Natural killer cell (primary cell): ENCODE results near the gene CDH2. TPM values are rescaled to one million over a fixed set of nuclear protein-coding genes. Genes with fewer than 3 reads are reported as not detected.

ENCODE experiments used
- ATAC-seq, 3 donors: fragments of 150-1000 bp in 2 of 3; fragments of 200-7000 bp in 1 of 3; cut with Tn5 transposase; 1 replicate in 1 of 3; 2 replicates in 2 of 3; pipeline ENCODE4 v1.10.0; 2021; ENCODE audit warnings: mild to moderate bottlenecking in 2 of 3, moderate library complexity in 2 of 3
- DNase-seq, 2 donors: peaks; one replicate each; pipeline versions ENCODE4 v3.0.0 to v3.0.0-alpha.2; 2013 to 2021; ENCODE audit warnings: mixed read lengths in 1 of 2
- H3K27ac ChIP-seq: one replicate; pipeline ENCODE4 v1.5.1; 2013; ENCODE audit warnings: mild to moderate bottlenecking, low read length
- H3K27me3 ChIP-seq: one replicate; pipeline ENCODE4 v1.6.1; 2013; ENCODE audit warnings: low read length; ENCODE audit not compliant: control insufficient read depth, insufficient read depth
- H3K36me3 ChIP-seq: one replicate; pipeline ENCODE4 v1.6.1; 2013; ENCODE audit warnings: low read length; ENCODE audit not compliant: control insufficient read depth, insufficient read depth
- H3K4me1 ChIP-seq: one replicate; pipeline ENCODE4 v1.6.1; 2013; ENCODE audit warnings: low read length; ENCODE audit not compliant: control insufficient read depth, insufficient read depth
- H3K4me3 ChIP-seq: one replicate; pipeline ENCODE4 v1.5.1; 2013; ENCODE audit warnings: low read length
- H3K9me3 ChIP-seq: one replicate; pipeline ENCODE4 v1.6.1; 2013; ENCODE audit warnings: low read length; ENCODE audit not compliant: control insufficient read depth, insufficient read depth
- H3K27ac Mint-ChIP-seq, 2 donors: one replicate each; pipeline ENCODE4 v1.8.0; 2022; ENCODE audit warnings: mild to moderate bottlenecking in 2 of 2, mixed read lengths in 2 of 2, moderate library complexity in 1 of 2
- H3K27me3 Mint-ChIP-seq, 2 donors: one replicate each; pipeline ENCODE4 v1.8.0; 2022; ENCODE audit warnings: low read depth in 2 of 2, mixed read lengths in 2 of 2
- H3K36me3 Mint-ChIP-seq: one replicate; pipeline ENCODE4 v1.8.0; 2022; ENCODE audit warnings: mixed read lengths
- H3K4me1 Mint-ChIP-seq, 2 donors: one replicate each; pipeline ENCODE4 v1.8.0; 2022; ENCODE audit warnings: mixed read lengths in 2 of 2
- H3K4me3 Mint-ChIP-seq: one replicate; pipeline ENCODE4 v1.8.0; 2022; ENCODE audit warnings: mild to moderate bottlenecking, moderate library complexity, mixed read lengths
- H3K9me3 Mint-ChIP-seq, 2 donors: one replicate each; pipeline ENCODE4 v1.8.0; 2022; ENCODE audit warnings: mixed read lengths in 2 of 2
- CTCF ChIP-seq: fragments of 200-600 bp; IDR thresholded peaks from one replicate; pipeline ENCODE4 v1.8.0; 2022; ENCODE audit warnings: antibody characterized with exemption
- WGBS: methylation state at CpG from one replicate; pipeline ENCODE4 v1.1.7; 2013; ENCODE audit warnings: missing lambda C conversion rate; ENCODE audit not compliant: insufficient coverage; 5-methylcytosine and 5-hydroxymethylcytosine counted together
- intact Hi-C: fragments of 100-400 bp; cut with micrococcal nuclease; formaldehyde crosslinking; loops from one replicate; pipeline ENCODE4 v1.14.2; 2022
- total RNA-seq, 4 donors: library from RNA; stranded (reverse); fragments of 120-200 nt in 1 of 4; gene quantifications; one replicate each; pipeline versions ENCODE4 v1.2.3 to v1.2.4, GENCODE V29; 2013 to 2022

CDH2 gene
- total RNA-seq, 3 donors from 2014 or later (not counting 1 experiment from before 2014, with no cell fraction given): 0.09 to 0.35 (median 0.26) TPM

GRCh38 chr18:28115149-28115550, 61.8 kb downstream of the CDH2 start:
- intact Hi-C loops: no loop called here
- Mint-ChIP-seq H3K4me1 (no peaks in the 10 kb centered on the region), H3K27me3 (no peaks in the 10 kb centered on the region), H3K9me3 (peaks cover 0 to 4% of the 10 kb centered on the region in 2 donors), H3K27ac (no peak overlapping the region), H3K36me3 (no peaks in the 10 kb centered on the region), H3K4me3 (no peak overlapping the region)
- H3K27me3 ChIP-seq: no peaks in the 10 kb centered on the region
- 92% methylated on average over 2 of the region's 2 CpGs for WGBS
- H3K9me3 ChIP-seq: no peaks in the 10 kb centered on the region
- ATAC-seq: no peak
- no peaks in the 10 kb centered on the region for H3K4me1 ChIP-seq
- no peak overlapping the region for H3K4me3 ChIP-seq
- TF ChIP-seq CTCF: no peak
- no peak overlapping the region for H3K27ac ChIP-seq
- H3K36me3 ChIP-seq: no peaks in the 10 kb centered on the region
- no peak for DNase-seq

GRCh38 chr18:28114472-28114871, 62.5 kb downstream of the CDH2 start:
- no peak for TF ChIP-seq CTCF
- Histone ChIP-seq H3K4me1 (no peaks in the 10 kb centered on the region), H3K27me3 (no peaks in the 10 kb centered on the region), H3K4me3 (no peak overlapping the region), H3K9me3 (no peaks in the 10 kb centered on the region), H3K27ac (no peak overlapping the region), H3K36me3 (no peaks in the 10 kb centered on the region)
- H3K36me3 Mint-ChIP-seq: no peaks in the 10 kb centered on the region
- H3K27me3 Mint-ChIP-seq: no peaks in the 10 kb centered on the region
- intact Hi-C loops: no loop called here
- no peaks in the 10 kb centered on the region for H3K4me1 Mint-ChIP-seq
- no peak overlapping the region for H3K4me3 Mint-ChIP-seq
- H3K9me3 Mint-ChIP-seq: peaks cover 0 to 2% of the 10 kb centered on the region in 2 donors
- no peak overlapping the region for H3K27ac Mint-ChIP-seq
- WGBS: no CpG with 5 or more reads among the region's 3 CpGs
- DNase-seq (no peak), ATAC-seq (no peak)

GRCh38 chr18:28113271-28114029, 63.5 kb downstream of the CDH2 start:
- no peak for DNase-seq
- Histone ChIP-seq H3K4me3 (no peak overlapping the region), H3K36me3 (no peaks in the 10 kb centered on the region), H3K9me3 (no peaks in the 10 kb centered on the region), H3K4me1 (no peaks in the 10 kb centered on the region), H3K27ac (no peak overlapping the region), H3K27me3 (no peaks in the 10 kb centered on the region)
- Mint-ChIP-seq H3K4me1 (no peaks in the 10 kb centered on the region), H3K27ac (no peak overlapping the region), H3K9me3 (peaks cover 0 to 4% of the 10 kb centered on the region in 2 donors), H3K27me3 (no peaks in the 10 kb centered on the region), H3K4me3 (no peak overlapping the region), H3K36me3 (no peaks in the 10 kb centered on the region)
- TF ChIP-seq CTCF: no peak
- intact Hi-C loops: no loop called here
- no CpG with 5 or more reads among the region's 3 CpGs for WGBS
- no peak for ATAC-seq

GRCh38 chr18:28112056-28112470, 64.9 kb downstream of the CDH2 start:
- intact Hi-C loops: no loop called here
- H3K27ac ChIP-seq: no peak overlapping the region
- DNase-seq (no peak), ATAC-seq (no peak)
- H3K9me3 ChIP-seq: no peaks in the 10 kb centered on the region
- H3K4me3 Mint-ChIP-seq: no peak overlapping the region
- no peaks in the 10 kb centered on the region for H3K36me3 ChIP-seq
- no peaks in the 10 kb centered on the region for H3K4me1 ChIP-seq
- no peak for TF ChIP-seq CTCF
- WGBS: 79% methylated on average over 3 of the region's 5 CpGs
- no peak overlapping the region for H3K4me3 ChIP-seq
- no peak overlapping the region for H3K27ac Mint-ChIP-seq
- H3K36me3 Mint-ChIP-seq: no peaks in the 10 kb centered on the region
- no peaks in the 10 kb centered on the region for H3K4me1 Mint-ChIP-seq
- no peaks in the 10 kb centered on the region for H3K27me3 ChIP-seq
- no peaks in the 10 kb centered on the region for H3K27me3 Mint-ChIP-seq
- peaks cover 0 to 4% of the 10 kb centered on the region in 2 donors for H3K9me3 Mint-ChIP-seq
